K562 (cell line): ENCODE results near the gene CUL2. TPM values are rescaled to one million over a fixed set of nuclear protein-coding genes. Genes with fewer than 3 reads are reported as not detected.
A peak's percentile ranks its signal among the peaks of the same experiment; 100 is the strongest.

ENCODE experiments used
- ATAC-seq: fragments of 200-7000 bp; cut with Tn5 transposase; 3 replicates; pipeline ENCODE4 v1.9.1; 2020; ENCODE audit warnings: moderate library complexity
- BruUV-seq: library from RNA; stranded (reverse); fragments of 400-500 nt; replicated peaks from 2 replicates; lab custom pipeline; 2021; lab: Mats Ljungman, UMichigan
- CTCF ChIA-PET: fragments of 300-600 bp; formaldehyde crosslinking; extraction: SDS; loops from one replicate; lab custom pipeline; 2021; ENCODE audit warnings: low intra/inter-chr PET ratio; lab: Yijun Ruan, JAX
- POLR2A ChIA-PET: fragments of 300-600, 350-650 bp; sonication (Branson Sonifier 250); formaldehyde crosslinking; extraction: SDS; loops from one replicate; lab custom pipeline; 2021; ENCODE audit warnings: antibody characterized with exemption, inconsistent platforms; lab: Yijun Ruan, JAX
- DNase-seq, 4 experiments: peaks; one replicate each; pipeline versions ENCODE4 v3.0.0 to v3.0.0-alpha.2; 2011 to 2018; ENCODE audit warnings: low spot score in 3 of 4, mixed read lengths in 3 of 4; ENCODE audit errors: extremely low read depth in 1 of 4
- FAIRE-seq: peaks from 2 replicates; lab custom pipeline; 2011; peaks lifted over from hg19 to GRCh38; lab: Jason Lieb, UNC
- H2AFZ ChIP-seq: 2 replicates; pipeline ENCODE4 v1.6.0; 2011; ENCODE audit warnings: low read depth, low read length, control low read depth, inconsistent platforms
- H3K27ac ChIP-seq: fragments of 200-600 bp; 3 replicates; pipeline ENCODE4 v1.8.0; 2011; ENCODE audit warnings: low read depth, mild to moderate bottlenecking, control low read depth, inconsistent platforms, low read length, moderate library complexity, mixed read lengths; ENCODE audit errors: extremely low read depth
- H3K27me3 ChIP-seq, 2 experiments: fragments of 300-600 bp in 1 of 2; 2 replicates in 1 of 2; 3 replicates in 1 of 2; pipeline versions ENCODE4 v1.6.0 to v1.8.0; 2011; ENCODE audit warnings: inconsistent platforms in 2 of 2, low read length in 2 of 2, mild to moderate bottlenecking in 1 of 2, mixed read lengths in 1 of 2, moderate library complexity in 1 of 2; ENCODE audit not compliant: control insufficient read depth in 2 of 2, insufficient read depth in 2 of 2
- H3K36me3 ChIP-seq: fragments of 300-600 bp; 3 replicates; pipeline ENCODE4 v1.8.0; 2011; ENCODE audit warnings: mild to moderate bottlenecking, low read length, inconsistent platforms; ENCODE audit not compliant: control insufficient read depth, insufficient read depth
- H3K4me1 ChIP-seq, 2 experiments: fragments of 200-600 bp in 1 of 2; replicated peaks in 1 of 2; 2 replicates in 1 of 2; 3 replicates in 1 of 2; pipeline versions ENCODE4 v1.5.1 to v1.8.0; 2011; ENCODE audit warnings: inconsistent platforms in 2 of 2, low read length in 2 of 2, mild to moderate bottlenecking in 1 of 2, mixed read lengths in 1 of 2, moderate library complexity in 1 of 2; ENCODE audit not compliant: control insufficient read depth in 2 of 2, insufficient read depth in 2 of 2
- H3K4me2 ChIP-seq: 2 replicates; pipeline ENCODE4 v1.6.1; 2011; ENCODE audit warnings: low read length, control low read depth, inconsistent platforms, mixed read lengths; ENCODE audit not compliant: insufficient read depth
- H3K4me3 ChIP-seq: fragments of 200-600 bp; sonication (generic), shearing (Covaris generic); 2 replicates; pipeline ENCODE4 v1.5.1; 2016; ENCODE audit warnings: control low read depth, inconsistent platforms
- H3K79me2 ChIP-seq: fragments of 200-600 bp; 3 replicates; pipeline ENCODE4 v1.8.0; 2011; ENCODE audit warnings: low read length, inconsistent platforms; ENCODE audit not compliant: control insufficient read depth, insufficient read depth
- H3K9ac ChIP-seq, 2 experiments: 2 replicates each; pipeline versions ENCODE4 v1.6.0 to v1.6.1; 2011; ENCODE audit warnings: low read depth in 2 of 2, low read length in 2 of 2, control low read depth in 1 of 2, inconsistent platforms in 1 of 2, mild to moderate bottlenecking in 1 of 2, mixed read lengths in 1 of 2; ENCODE audit not compliant: insufficient read depth in 1 of 2
- H3K9me1 ChIP-seq: one replicate; pipeline ENCODE4 v1.6.0; 2011; ENCODE audit warnings: inconsistent platforms, mild to moderate bottlenecking, low read length, moderate library complexity; ENCODE audit not compliant: control insufficient read depth, insufficient read depth
- H3K9me3 ChIP-seq: replicated peaks from 2 replicates; pipeline ENCODE4 v1.5.1; 2011; ENCODE audit warnings: low read depth, low read length, inconsistent platforms; ENCODE audit not compliant: control insufficient read depth, insufficient read depth
- H4K20me1 ChIP-seq: replicated peaks from 2 replicates; pipeline ENCODE4 v1.6.1; 2011; ENCODE audit warnings: low read length, inconsistent platforms, mixed read lengths; ENCODE audit not compliant: control insufficient read depth, insufficient read depth
- AFF4 ChIP-seq: sonication (generic); formaldehyde crosslinking; IDR thresholded peaks from 2 replicates; pipeline ENCODE4 v1.8.0; 2023; ENCODE audit warnings: mild to moderate bottlenecking, missing genetic modification reagents
- DIDO1 ChIP-seq: fragments of 450-650 bp; IDR thresholded peaks from 2 replicates; pipeline ENCODE4 v1.6.1; 2016; ENCODE audit warnings: low read depth, missing biosample characterization, missing genetic modification characterization
- GABPA ChIP-seq: fragments of 200-800 bp; sonication (Bioruptor generic); conservative IDR thresholded peaks from 2 replicates; pipeline ENCODE4 v1.6.1; 2016; ENCODE audit warnings: low read depth, missing genetic modification characterization, missing compliant biosample characterization
- HDAC8 ChIP-seq: fragments of 450-650 bp; IDR thresholded peaks from 2 replicates; pipeline ENCODE4 v1.6.1; 2016; ENCODE audit warnings: mild to moderate bottlenecking, missing genetic modification characterization, moderate library complexity, missing compliant biosample characterization
- PTTG1 ChIP-seq: fragments of 450-650 bp; IDR thresholded peaks from 2 replicates; pipeline ENCODE4 v1.6.1; 2016; ENCODE audit warnings: low read depth, mild to moderate bottlenecking, missing genetic modification characterization, missing compliant biosample characterization
- RBM25 ChIP-seq: fragments of 200-400 bp; formaldehyde crosslinking; IDR thresholded peaks from 2 replicates; pipeline ENCODE4 v1.6.1; 2018; ENCODE audit warnings: low read length, low read depth, moderate library complexity; ENCODE audit not compliant: severe bottlenecking
- RBM34 ChIP-seq: fragments of 200-400 bp; formaldehyde crosslinking; IDR thresholded peaks from 2 replicates; pipeline ENCODE4 v1.6.1; 2018; ENCODE audit warnings: low read length, borderline replicate concordance; ENCODE audit not compliant: insufficient read depth
- SNRNP70 ChIP-seq: fragments of 200-400 bp; formaldehyde crosslinking; optimal IDR thresholded peaks from 2 replicates; pipeline ENCODE3; 2017; ENCODE audit warnings: low read depth, low read length
- TAF9B ChIP-seq: fragments of 450-650 bp; IDR thresholded peaks from 2 replicates; pipeline ENCODE4 v1.6.1; 2018; ENCODE audit warnings: mild to moderate bottlenecking; ENCODE audit not compliant: partially characterized antibody
- TFAM ChIP-seq: fragments of 250-450 bp; sonication (Bioruptor Pico); conservative IDR thresholded peaks from 2 replicates; pipeline ENCODE4 v1.5.0; 2021; ENCODE audit warnings: mild to moderate bottlenecking, moderate library complexity
- ZC3H11A ChIP-seq: IDR thresholded peaks from 2 replicates; pipeline ENCODE4 v1.6.1; 2012; ENCODE audit warnings: low read depth, low read length, improper control_type of control experiment
- ZNF146 ChIP-seq: IDR thresholded peaks from one replicate; pipeline ENCODE4 v1.6.1; 2018; ENCODE audit warnings: missing compliant biosample characterization; ENCODE audit not compliant: unreplicated experiment
- ZNF778 ChIP-seq: fragments of 450-650 bp; formaldehyde crosslinking; IDR thresholded peaks from 2 replicates; pipeline ENCODE4 v1.4.0; 2020; ENCODE audit warnings: mild to moderate bottlenecking, moderate library complexity
- WGBS: fragments of 100-300 bp; shearing (Covaris generic); methylation state at CpG from one replicate; pipeline ENCODE4 v1.1.6; 2016; ENCODE audit warnings: low coverage, mixed read lengths; ENCODE audit not compliant: insufficient coverage; ENCODE audit errors: missing lambda C conversion rate; 5-methylcytosine and 5-hydroxymethylcytosine counted together
- in situ Hi-C: fragments of 300-500 bp; cut with MboI; formaldehyde crosslinking; loops from 4 replicates; pipeline ENCODE4 v1.15.0; 2018; ENCODE audit warnings: inconsistent platforms, mixed read lengths
- intact Hi-C: fragments of 100-400 bp; cut with micrococcal nuclease; formaldehyde crosslinking; loops from 2 replicates; pipeline ENCODE4 v1.14.2; 2022
- polyA plus RNA-seq, 8 experiments: library from polyadenylated mRNA; depleted of rRNA in 4 of 8; stranded (reverse) in 5 of 8; unstranded in 3 of 8; fragments of >200 nt; fragmentation: Nextera tagmentation in 2 of 8; fragmentation: Illumina TruSeq in 1 of 8; extraction: Ambion mirVana in 2 of 8; extraction: Trizol in 1 of 8; gene quantifications; 2 replicates each; pipeline versions ENCODE4 v1.2.1 to v1.2.3, GENCODE V29; 2011 to 2014; ENCODE audit warnings: inconsistent platforms in 1 of 8, missing spikeins in 1 of 8
- total RNA-seq, 7 experiments: library from RNA; depleted of rRNA in 6 of 7; stranded (reverse); fragments of >200 nt in 6 of 7; fragmentation: Illumina TruSeq in 2 of 7; extraction: Trizol in 2 of 7; gene quantifications; 2 replicates each; pipeline versions ENCODE4 v1.2.1 to v1.2.3, GENCODE V29; 2011 to 2021; ENCODE audit warnings: low replicate concordance in 1 of 7

The CUL2 gene
- total and polyA plus RNA-seq, 9 of the 15 experiments (the other 6 are each of a cell fraction or from before 2014, with no cell fraction given) = 17.3 to 46.3 (median 41.2) TPM

- H3K27me3 ChIP-seq = no peaks in the 10 kb centered on the region
- ATAC-seq (no peak), DNase-seq (no peak), FAIRE-seq (no peak)
- no peak overlapping the region for H3K27ac ChIP-seq
- H2AFZ ChIP-seq = no peak overlapping the region
- POLR2A ChIA-PET = interaction anchor here (0.6 kb wide), 1 partner anchor 19 kb away, joined by 4 read pairs; no protein-coding TSS in a partner anchor
- no peaks in the 10 kb centered on the region for H3K36me3 ChIP-seq
- in situ Hi-C loops = no loop called here
- no peaks in the 10 kb centered on the region; a peak in 1 of 5 replicates for H3K4me1 ChIP-seq
- H3K4me2 ChIP-seq = no peak overlapping the region
- no peaks in the 10 kb centered on the region for H4K20me1 ChIP-seq
- H3K4me3 ChIP-seq = no peak overlapping the region
- CTCF ChIA-PET = no interaction called here
- H3K79me2 ChIP-seq = no peaks in the 10 kb centered on the region
- TF ChIP-seq GABPA (tag) (no peak), RBM25 (peak; percentile 14)
- TF ChIP-seq, all 486 proteins: peak for 1
- WGBS = 25% methylated on average over 1 of the region's 1 CpG
- intact Hi-C loops = loop anchor here (10.0 kb wide), 1 partner anchor 103 kb away; no protein-coding TSS in a partner anchor
- no peaks in the 10 kb centered on the region for H3K9me1 ChIP-seq
- no peak overlapping the region for H3K9ac ChIP-seq
- peaks cover 6% of the 10 kb centered on the region; the same call in 1 of the 2 replicates for H3K9me3 ChIP-seq
- BruUV-seq = no TSS peak
Observed at GRCh38 chr10:35097510-35097909, 7.4 kb upstream of the CUL2 start.

GRCh38 chr10:35096312-35096711 is 6.2 kb upstream of the CUL2 start:
- ChIA-PET POLR2A (interaction anchor here (0.5 kb wide), 1 partner anchor 8 kb away, joined by 3 read pairs; no protein-coding TSS in a partner anchor), CTCF (no interaction called here)
- H3K9me3 ChIP-seq = peaks cover 6% of the 10 kb centered on the region; the same call in 1 of the 2 replicates
- DNase-seq (no peak), ATAC-seq (no peak; the same call in 2 of the 3 replicates), FAIRE-seq (no peak)
- no peaks in the 10 kb centered on the region for H3K36me3 ChIP-seq
- 19% methylated on average over 2 of the region's 2 CpGs for WGBS
- H3K4me1 ChIP-seq = peaks cover 0 to 2% of the 10 kb centered on the region in 2 experiments; a peak in 3 of 5 replicates
- H3K9ac ChIP-seq = no peak overlapping the region
- H3K4me3 ChIP-seq = no peak overlapping the region
- in situ Hi-C loops (no loop called here), intact Hi-C loops (loop anchor here (10.0 kb wide), 1 partner anchor 102 kb away; no protein-coding TSS in a partner anchor)
- H3K9me1 ChIP-seq = no peaks in the 10 kb centered on the region
- no peak overlapping the region for H3K4me2 ChIP-seq
- H3K27ac ChIP-seq = no peak overlapping the region
- H3K79me2 ChIP-seq = no peaks in the 10 kb centered on the region
- H4K20me1 ChIP-seq = no peaks in the 10 kb centered on the region
- H2AFZ ChIP-seq = no peak overlapping the region
- no peaks in the 10 kb centered on the region for H3K27me3 ChIP-seq
- BruUV-seq = no TSS peak
- no peak for TF ChIP-seq SNRNP70
- TF ChIP-seq AFF4 (CRISPR knock-in tag) = no peak
- TF ChIP-seq DIDO1 (tag) = no peak
- no peak for TF ChIP-seq ZNF778 (CRISPR knock-in tag)
- no peak for TF ChIP-seq RBM34
- no peak for TF ChIP-seq HDAC8 (tag)
- TF ChIP-seq ZNF146 (CRISPR knock-in tag) = no peak
- no peak for TF ChIP-seq TFAM (CRISPR knock-in tag)
- no peak for TF ChIP-seq TAF9B
- TF ChIP-seq PTTG1 = no peak
- TF ChIP-seq ZC3H11A = no peak
